Neural progenitor cell (in vitro differentiated cells): Measurements from ENCODE around the gene NDUFAF3.

Experiments
- CTCF ChIP-seq: fragments of 200-600 bp; sonication (generic); IDR thresholded peaks from 2 replicates; pipeline ENCODE4 v1.5.1; 2017; ENCODE audit warnings: antibody characterized with exemption, mild to moderate bottlenecking
- EZH2 ChIP-seq: fragments of 200-600 bp; sonication (generic); IDR thresholded peaks from 2 replicates; pipeline ENCODE4 v1.6.1; 2017; ENCODE audit warnings: antibody characterized with exemption, mild to moderate bottlenecking, moderate library complexity

GRCh38 chr3:48982016-48982415 is 39.9 kb upstream of the NDUFAF3 start:
- TF ChIP-seq CTCF (no peak), EZH2 (no peak)
